Measurements from ENCODE around the gene TNFRSF21. TPM values are rescaled to one million over a fixed set of nuclear protein-coding genes. Genes with fewer than 3 reads are reported as not detected.
A peak's percentile ranks its signal among the peaks of the same experiment; 100 is the strongest.

The TNFRSF21 gene
- polyA plus RNA-seq, 1 donor from 2014 or later = 13.0 TPM

DNA sequence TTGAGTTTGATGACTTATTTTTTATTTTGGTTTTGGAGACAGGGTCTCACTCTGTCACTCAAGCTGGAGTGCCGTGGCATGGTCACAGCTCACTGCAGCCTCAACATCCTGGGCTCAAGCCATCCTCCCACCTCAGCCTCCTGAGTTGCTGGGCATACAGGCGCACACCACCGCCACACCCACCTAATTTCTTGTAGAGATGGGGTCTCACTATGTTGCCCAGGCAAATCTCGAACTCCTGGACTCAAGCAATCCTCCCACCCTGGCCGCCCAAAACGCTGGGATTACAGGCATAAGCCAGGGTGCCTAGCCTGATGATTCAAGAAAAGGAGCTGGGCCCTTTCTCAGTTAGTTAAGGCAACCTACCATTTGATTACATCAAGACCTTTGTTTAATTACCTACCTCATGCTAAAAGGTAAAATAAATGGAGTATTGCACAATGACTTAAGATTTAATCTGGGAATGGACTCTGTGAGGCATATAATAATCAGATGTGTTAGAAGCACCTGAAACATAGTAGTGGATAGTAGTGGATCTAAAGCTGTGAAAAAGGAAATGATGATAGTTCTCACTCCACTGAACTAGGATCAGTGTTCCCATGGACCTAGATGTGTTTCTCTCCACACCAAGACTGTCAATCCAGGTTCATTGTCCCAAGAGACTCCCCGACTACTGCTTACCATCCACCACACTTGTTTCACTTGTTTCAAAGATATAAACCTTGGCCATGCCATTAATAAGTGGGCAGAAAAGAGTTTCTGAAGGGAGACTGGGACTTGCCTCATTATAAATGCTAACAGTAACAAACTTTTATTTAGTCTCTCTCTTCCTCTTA, 2.1 kb downstream of the TNFRSF21 start:
- no peaks in the 10 kb centered on the region for H3F3A ChIP-seq (ENCODE audit: insufficient read depth, low read length, poor library complexity, severe bottlenecking)
- no peaks in the 10 kb centered on the region for H3K9me3 ChIP-seq (ENCODE audit: low read length)
- peaks cover 59% of the 10 kb centered on the region for H3K79me2 ChIP-seq (replicated peaks; ENCODE audit: insufficient read depth, low read length)
- no peaks in the 10 kb centered on the region for H3K36me3 ChIP-seq (ENCODE audit: insufficient read depth, low read length)
- no peaks in the 10 kb centered on the region for H3K27me3 ChIP-seq (ENCODE audit: insufficient read depth, low read depth, low read length)
- H3K9me2 ChIP-seq (ENCODE audit: insufficient read depth, low read length) = no peaks in the 10 kb centered on the region
- H3K4me2 ChIP-seq (ENCODE audit: low read length) = peak overlapping the region; percentile 100
- no peak for TF ChIP-seq POLR2AphosphoS5 (IDR thresholded peaks at IDR 0.05)
- TF ChIP-seq RAD21 (conservative IDR thresholded peaks at IDR 0.05) = no peak
- TF ChIP-seq, protein P1, sequence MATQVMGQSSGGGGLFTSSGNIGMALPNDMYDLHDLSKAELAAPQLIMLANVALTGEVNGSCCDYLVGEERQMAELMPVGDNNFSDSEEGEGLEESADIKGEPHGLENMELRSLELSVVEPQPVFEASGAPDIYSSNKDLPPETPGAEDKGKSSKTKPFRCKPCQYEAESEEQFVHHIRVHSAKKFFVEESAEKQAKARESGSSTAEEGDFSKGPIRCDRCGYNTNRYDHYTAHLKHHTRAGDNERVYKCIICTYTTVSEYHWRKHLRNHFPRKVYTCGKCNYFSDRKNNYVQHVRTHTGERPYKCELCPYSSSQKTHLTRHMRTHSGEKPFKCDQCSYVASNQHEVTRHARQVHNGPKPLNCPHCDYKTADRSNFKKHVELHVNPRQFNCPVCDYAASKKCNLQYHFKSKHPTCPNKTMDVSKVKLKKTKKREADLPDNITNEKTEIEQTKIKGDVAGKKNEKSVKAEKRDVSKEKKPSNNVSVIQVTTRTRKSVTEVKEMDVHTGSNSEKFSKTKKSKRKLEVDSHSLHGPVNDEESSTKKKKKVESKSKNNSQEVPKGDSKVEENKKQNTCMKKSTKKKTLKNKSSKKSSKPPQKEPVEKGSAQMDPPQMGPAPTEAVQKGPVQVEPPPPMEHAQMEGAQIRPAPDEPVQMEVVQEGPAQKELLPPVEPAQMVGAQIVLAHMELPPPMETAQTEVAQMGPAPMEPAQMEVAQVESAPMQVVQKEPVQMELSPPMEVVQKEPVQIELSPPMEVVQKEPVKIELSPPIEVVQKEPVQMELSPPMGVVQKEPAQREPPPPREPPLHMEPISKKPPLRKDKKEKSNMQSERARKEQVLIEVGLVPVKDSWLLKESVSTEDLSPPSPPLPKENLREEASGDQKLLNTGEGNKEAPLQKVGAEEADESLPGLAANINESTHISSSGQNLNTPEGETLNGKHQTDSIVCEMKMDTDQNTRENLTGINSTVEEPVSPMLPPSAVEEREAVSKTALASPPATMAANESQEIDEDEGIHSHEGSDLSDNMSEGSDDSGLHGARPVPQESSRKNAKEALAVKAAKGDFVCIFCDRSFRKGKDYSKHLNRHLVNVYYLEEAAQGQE (IDR thresholded peaks at IDR 0.05; ENCODE audit: borderline replicate concordance) = no peak
- TF ChIP-seq EZH2 (IDR thresholded peaks at IDR 0.05; ENCODE audit: borderline replicate concordance, insufficient read depth, low read length, poor library complexity, severe bottlenecking) = no peak
- no peak for TF ChIP-seq TAF1 (IDR thresholded peaks at IDR 0.05; ENCODE audit: low read depth)
- TF ChIP-seq, protein P2, sequence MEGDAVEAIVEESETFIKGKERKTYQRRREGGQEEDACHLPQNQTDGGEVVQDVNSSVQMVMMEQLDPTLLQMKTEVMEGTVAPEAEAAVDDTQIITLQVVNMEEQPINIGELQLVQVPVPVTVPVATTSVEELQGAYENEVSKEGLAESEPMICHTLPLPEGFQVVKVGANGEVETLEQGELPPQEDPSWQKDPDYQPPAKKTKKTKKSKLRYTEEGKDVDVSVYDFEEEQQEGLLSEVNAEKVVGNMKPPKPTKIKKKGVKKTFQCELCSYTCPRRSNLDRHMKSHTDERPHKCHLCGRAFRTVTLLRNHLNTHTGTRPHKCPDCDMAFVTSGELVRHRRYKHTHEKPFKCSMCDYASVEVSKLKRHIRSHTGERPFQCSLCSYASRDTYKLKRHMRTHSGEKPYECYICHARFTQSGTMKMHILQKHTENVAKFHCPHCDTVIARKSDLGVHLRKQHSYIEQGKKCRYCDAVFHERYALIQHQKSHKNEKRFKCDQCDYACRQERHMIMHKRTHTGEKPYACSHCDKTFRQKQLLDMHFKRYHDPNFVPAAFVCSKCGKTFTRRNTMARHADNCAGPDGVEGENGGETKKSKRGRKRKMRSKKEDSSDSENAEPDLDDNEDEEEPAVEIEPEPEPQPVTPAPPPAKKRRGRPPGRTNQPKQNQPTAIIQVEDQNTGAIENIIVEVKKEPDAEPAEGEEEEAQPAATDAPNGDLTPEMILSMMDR (IDR thresholded peaks at IDR 0.05; ENCODE audit: poor library complexity, severe bottlenecking) = no peak
- TF ChIP-seq EP300 (conservative IDR thresholded peaks at IDR 0.05; ENCODE audit: poor library complexity, severe bottlenecking) = no peak
- no peak for TF ChIP-seq MXI1 (conservative IDR thresholded peaks at IDR 0.05; ENCODE audit: poor library complexity, severe bottlenecking)
- TF ChIP-seq SMC3 (conservative IDR thresholded peaks at IDR 0.05; ENCODE audit: poor library complexity) = no peak
- peak overlapping the region; percentile 95 for H3K27ac ChIP-seq (ENCODE audit: low read length)
- H3K9ac ChIP-seq (ENCODE audit: low read length) = peak overlapping the region; percentile 99
- no peaks in the 10 kb centered on the region for H4K20me1 ChIP-seq (ENCODE audit: insufficient read depth)
- peak overlapping the region; percentile 97 for H3K4me3 ChIP-seq (ENCODE audit: low read length)
- no peak overlapping the region for H2AFZ ChIP-seq (ENCODE audit: low read depth, low read length)

DNA sequence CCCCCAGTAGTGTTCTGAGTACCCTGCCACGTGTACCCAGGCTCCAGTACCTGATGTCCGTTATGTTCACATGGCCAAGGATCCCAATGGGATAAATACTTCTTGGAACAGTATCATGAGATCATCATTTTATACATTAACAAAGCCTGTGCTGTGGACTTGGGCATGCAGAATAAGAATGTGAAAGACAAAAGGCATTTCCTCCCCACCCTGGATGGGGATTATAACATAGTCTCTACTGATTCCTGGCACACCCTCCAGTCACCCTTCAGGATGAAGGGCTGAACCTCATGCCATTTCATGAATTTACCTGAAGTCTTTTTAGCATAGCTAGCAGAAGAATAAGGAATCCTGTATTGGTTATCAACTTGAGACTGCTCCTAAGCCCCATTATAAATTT, 2.8 kb downstream of the TNFRSF21 start:
- H3K4me2 ChIP-seq (ENCODE audit: low read length) = peak overlapping the region; percentile 100
- peak overlapping the region; percentile 97 for H3K4me3 ChIP-seq (ENCODE audit: low read length)
- no peaks in the 10 kb centered on the region for H3K36me3 ChIP-seq (ENCODE audit: insufficient read depth, low read length)
- H3K27me3 ChIP-seq (ENCODE audit: insufficient read depth, low read depth, low read length) = no peaks in the 10 kb centered on the region
- no peaks in the 10 kb centered on the region for H3F3A ChIP-seq (ENCODE audit: insufficient read depth, low read length, poor library complexity, severe bottlenecking)
- H3K27ac ChIP-seq (ENCODE audit: low read length) = no peak overlapping the region
- TF ChIP-seq TAF1 (IDR thresholded peaks at IDR 0.05; ENCODE audit: low read depth) = no peak
- TF ChIP-seq, protein P1 (IDR thresholded peaks at IDR 0.05; ENCODE audit: borderline replicate concordance) = no peak
- no peak for TF ChIP-seq MXI1 (conservative IDR thresholded peaks at IDR 0.05; ENCODE audit: poor library complexity, severe bottlenecking)
- TF ChIP-seq EP300 (conservative IDR thresholded peaks at IDR 0.05; ENCODE audit: poor library complexity, severe bottlenecking) = no peak
- no peak for TF ChIP-seq SMC3 (conservative IDR thresholded peaks at IDR 0.05; ENCODE audit: poor library complexity)
- no peak for TF ChIP-seq EZH2 (IDR thresholded peaks at IDR 0.05; ENCODE audit: borderline replicate concordance, insufficient read depth, low read length, poor library complexity, severe bottlenecking)
- no peak for TF ChIP-seq RAD21 (conservative IDR thresholded peaks at IDR 0.05)
- TF ChIP-seq, protein P2 (IDR thresholded peaks at IDR 0.05; ENCODE audit: poor library complexity, severe bottlenecking) = no peak
- no peak overlapping the region for H3K9ac ChIP-seq (ENCODE audit: low read length)
- peaks cover 65% of the 10 kb centered on the region for H3K79me2 ChIP-seq (replicated peaks; ENCODE audit: insufficient read depth, low read length)
- H3K9me2 ChIP-seq (ENCODE audit: insufficient read depth, low read length) = no peaks in the 10 kb centered on the region
- no peaks in the 10 kb centered on the region for H4K20me1 ChIP-seq (ENCODE audit: insufficient read depth)
- no peak overlapping the region for H2AFZ ChIP-seq (ENCODE audit: low read depth, low read length)
- H3K9me3 ChIP-seq (ENCODE audit: low read length) = no peaks in the 10 kb centered on the region

Data from neural cell (in vitro differentiated cells).